GM18868 (cell line): ENCODE results near the gene ICA1.
A peak's percentile ranks its signal among the peaks of the same experiment; 100 is the strongest.
"Not testable (repeated sequence)": the region's sequence is repeated elsewhere in the genome, so short reads cannot be mapped to it uniquely, and the experiment has no call there.

ENCODE experiments used
- ATAC-seq: cut with Tn5 transposase; IDR thresholded peaks from one replicate; pipeline ENCODE4 v1.9.1; 2021; ENCODE audit warnings: mild to moderate bottlenecking, moderate library complexity; ENCODE audit not compliant: unreplicated experiment

The ICA1 gene

DNA sequence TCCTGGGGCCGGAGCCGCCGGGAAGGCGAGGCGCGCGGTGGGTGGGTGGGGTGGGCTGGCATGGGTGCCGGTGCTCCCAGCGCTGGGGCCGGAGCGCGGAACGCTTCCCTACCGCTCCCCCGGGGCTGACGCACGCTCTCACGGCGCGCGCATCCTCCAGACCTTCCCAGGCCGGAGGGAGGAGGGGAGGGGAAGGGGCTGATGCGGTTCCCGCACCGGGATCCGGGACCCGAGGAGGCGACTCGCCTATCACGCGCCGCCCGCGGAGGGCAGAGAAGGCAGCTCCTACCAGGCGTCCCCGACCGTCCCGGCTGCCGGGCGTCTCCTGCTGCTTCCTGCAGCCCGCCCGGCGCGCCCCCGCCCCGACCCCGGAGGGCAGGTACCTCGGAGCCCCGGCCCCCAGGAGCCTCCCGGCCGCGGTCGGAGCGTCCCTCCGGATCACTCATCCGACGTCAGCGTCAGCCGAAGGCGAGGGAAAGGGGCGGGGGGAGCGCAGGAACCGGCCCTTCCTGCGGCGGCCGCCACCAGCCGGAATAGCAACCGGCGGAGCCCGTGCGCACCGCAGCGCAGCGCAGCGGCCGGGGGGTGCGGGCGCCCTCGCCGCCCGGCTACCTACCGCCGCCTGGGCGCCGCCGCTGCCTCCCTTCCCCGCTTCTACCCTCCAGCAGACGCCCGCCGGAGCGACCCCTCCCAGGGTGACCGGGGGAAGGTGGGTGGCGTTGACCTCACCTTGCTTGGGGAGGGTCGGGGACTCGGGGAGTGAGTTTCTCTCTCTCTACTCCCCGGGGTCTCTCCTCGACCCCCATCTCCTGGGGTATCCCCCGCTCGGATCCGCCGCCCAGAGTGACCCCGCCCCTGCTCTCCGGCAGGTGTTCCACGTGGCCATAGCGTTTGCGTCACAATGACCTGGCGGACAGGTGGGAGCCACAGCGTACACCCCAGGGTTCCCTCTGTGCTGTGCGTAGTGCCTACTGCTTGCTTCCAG lies at the start of gene ICA1:
Gene ICA1 (minus strand): TSS at position 457 of the 985 bp plus-strand sequence. CDS start 26,241 bp downstream, outside the sequence.
- peak; percentile 70 for ATAC-seq

DNA sequence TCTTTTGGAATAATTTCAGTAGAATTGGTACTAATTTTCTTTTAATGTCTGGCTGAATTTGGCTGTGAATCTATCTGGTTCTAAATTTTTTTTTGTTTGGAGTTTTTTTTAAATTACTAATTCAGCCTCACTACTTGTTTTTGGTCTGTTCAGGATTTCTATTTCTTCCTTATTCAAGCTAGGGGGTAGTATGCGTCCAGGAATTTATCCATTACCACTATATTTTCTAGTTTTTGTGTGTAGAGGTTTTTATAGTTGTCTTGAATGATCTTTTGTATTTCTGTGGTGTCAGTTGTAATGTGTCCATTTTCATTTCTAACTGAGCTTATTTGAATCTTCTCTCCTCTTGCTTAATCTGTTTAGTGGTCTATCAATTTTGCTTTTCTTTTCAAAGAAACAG lies 48.9 kb upstream of the ICA1 start:
- no peak for ATAC-seq

DNA sequence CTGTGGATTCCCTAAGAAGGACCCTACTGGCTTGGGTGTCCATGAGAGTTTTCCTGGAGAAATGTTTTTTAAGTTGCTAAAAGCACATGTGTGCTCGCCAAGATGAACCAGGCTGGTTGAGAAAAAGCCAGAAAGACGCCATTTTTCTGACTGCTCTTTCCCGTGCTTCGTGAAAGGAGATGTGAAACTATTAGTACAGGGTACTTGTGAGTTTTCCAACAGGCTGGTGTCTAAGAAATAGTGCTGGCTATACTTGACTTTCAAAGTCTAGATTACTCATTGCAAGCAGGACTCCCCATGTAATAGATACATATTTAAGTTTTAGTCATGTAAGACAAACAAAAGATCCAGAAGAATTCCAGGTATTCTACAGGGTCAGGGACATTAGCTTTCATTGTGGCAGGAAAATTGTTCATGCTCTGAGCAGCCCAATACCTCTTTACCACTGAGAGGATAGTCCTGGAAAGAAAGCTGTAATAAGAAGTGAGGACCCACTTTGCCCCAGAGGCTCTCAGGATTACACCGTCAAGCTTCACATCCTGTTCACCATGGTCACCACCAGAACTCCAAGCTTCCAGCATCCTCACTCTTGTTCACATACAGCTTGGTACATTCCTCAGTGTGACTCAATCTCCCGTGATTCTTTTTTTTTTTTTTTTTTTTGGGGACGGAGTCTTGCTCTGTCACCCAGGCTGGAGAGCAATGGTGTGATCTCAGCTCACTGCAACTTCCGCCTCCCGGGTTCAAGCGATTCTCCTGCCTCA lies 43.8 kb upstream of the ICA1 start:
- ATAC-seq: peak; percentile 83

DNA sequence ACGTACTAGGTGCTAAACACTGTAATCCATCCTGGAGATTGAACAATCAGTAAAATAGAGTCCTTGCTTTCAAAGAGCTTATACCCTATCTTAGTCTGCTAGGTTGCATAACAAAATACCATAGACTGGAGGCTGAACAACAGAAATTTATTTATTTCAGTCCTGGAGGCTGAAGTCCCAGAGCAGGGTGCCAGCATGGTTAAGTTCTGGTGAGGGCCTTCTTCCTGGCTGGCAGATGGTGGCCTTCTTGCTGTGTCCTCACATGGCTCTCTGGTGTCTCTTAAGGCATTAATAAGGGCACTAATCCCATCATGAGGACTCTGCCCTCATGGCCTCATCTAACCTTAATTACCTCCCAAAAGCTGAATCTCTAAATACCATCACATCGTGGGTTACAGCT lies 43.1 kb upstream of the ICA1 start:
- no peak for ATAC-seq

DNA sequence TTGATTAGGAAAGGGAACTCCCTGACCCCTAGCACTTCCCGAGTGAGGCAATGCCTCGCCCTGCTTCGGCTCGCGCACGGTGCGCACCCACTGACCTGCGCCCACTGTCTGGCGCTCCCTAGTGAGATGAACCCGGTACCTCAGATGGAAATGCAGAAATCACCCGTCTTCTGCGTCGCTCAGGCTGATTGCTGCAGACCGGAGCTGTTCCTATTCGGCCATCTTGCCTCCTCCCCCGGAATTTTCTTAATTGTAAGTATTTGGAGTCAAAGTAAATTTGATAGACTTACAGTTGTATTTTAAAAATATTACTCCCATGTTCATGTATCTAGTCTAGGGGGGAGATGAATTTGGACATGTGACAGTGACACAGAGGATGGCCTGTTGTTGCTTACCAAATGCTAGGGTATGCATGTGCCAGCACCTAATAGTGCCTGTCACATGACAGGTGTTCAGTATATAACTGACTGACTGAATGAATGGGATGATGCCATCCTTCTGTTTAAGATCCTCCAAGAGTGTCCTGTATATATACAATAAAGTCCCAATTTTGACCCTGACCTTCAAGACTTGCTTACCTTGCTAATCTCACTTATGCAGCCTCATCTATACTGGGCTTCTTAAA lies 42.0 kb upstream of the ICA1 start:
- ATAC-seq: no peak

DNA sequence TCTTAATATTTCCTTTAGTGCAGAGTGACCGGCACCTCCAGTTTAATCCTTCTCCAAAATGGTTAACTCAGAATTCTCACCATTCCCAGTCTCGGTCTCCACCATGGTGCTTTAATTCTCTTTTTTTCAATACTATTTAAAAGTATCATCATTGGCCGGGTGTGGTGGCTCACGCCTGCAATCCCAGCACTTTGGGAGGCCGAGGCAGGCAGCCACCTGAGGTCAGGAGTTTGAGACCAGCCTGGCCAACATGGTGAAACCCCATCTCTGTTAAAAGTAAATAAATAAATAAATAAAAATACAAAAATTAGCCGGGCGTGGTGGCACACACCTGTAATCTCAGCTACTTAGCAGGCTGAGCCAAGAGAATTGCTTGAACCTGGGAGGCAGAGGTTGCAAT lies 35.1 kb upstream of the ICA1 start:
- ATAC-seq: not testable (repeated sequence)

DNA sequence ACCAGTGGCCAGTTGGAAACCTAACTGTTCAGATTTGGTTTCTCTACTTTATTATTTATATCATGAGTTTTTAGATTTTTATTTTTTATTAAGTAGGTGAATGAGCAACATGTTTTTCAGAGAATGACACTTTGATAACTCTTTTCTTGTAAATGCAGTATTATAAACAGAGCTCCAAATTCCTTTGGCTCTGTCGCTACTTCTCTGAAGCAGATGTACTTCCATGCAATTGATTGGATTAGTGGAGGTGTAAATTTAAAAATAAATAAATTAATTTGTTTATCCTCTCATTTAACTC lies 34.3 kb upstream of the ICA1 start:
- ATAC-seq: peak; percentile 23

DNA sequence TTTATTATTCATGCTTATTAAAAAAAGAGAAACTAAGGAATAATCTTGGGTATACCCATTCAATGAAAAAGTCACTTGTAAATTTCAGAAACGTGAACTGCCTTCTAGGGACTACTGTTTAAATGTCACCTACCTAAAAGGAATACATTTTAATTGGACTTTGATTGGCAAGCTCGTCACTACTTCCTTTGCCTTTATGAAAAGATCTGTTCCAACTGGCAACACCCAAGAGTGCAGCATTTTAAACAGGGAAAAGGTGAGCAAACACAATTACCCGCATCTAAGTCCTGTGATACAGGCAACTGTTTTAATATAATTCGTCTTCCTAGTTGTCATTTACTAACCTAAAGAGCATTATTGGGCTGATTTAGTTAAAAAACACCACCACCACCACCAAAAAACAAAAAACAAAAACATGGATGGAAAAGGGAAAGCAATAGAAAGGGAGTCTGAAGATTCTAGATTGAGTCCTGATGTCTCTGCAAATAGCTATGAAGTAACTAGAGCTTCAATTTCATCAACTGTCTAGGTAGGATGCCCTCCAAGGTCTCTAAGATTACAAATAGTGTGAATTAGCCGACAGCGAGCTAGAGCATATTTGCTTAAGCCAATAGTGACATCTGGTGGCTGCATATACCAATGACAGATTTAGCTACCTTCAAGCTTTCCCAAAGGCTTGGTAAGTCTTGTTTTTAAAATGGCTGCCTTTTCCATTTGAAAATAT lies 33.8 kb upstream of the ICA1 start:
- peak; percentile 100 for ATAC-seq

DNA sequence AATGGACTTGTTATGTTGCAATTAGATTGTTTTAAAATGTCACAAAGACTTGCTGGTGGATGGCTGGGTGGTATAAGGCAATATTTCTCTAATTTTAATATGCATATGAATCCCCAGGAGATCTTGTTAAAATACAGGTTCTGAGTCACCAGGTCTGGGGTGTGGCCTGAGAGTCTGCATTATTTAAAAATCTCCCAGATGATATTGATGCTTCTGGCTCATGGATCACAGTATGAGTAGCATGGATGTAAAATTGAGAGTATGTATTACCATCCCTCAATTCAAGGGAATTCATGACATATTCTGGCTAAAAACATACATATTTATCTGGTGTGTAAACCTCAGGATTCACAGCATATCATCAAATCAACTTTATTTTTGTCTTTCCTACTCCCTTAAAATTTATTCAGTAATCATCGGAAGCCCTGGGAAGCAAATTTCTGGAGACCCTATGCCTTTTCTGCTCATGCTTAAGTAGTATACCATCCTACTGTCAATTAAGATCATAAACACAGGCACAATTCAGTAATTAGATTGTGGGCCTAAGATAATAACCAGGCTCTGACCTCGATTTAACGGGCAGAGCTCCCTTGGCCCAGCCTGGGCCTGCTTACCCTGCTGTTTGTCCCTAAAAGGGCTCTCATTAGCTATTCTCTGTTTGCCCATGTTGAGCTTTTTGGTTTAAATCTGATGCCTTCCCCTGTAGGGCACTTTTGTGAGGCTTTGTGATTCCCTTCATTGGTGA lies 29.6 kb upstream of the ICA1 start:
- ATAC-seq: no peak

DNA sequence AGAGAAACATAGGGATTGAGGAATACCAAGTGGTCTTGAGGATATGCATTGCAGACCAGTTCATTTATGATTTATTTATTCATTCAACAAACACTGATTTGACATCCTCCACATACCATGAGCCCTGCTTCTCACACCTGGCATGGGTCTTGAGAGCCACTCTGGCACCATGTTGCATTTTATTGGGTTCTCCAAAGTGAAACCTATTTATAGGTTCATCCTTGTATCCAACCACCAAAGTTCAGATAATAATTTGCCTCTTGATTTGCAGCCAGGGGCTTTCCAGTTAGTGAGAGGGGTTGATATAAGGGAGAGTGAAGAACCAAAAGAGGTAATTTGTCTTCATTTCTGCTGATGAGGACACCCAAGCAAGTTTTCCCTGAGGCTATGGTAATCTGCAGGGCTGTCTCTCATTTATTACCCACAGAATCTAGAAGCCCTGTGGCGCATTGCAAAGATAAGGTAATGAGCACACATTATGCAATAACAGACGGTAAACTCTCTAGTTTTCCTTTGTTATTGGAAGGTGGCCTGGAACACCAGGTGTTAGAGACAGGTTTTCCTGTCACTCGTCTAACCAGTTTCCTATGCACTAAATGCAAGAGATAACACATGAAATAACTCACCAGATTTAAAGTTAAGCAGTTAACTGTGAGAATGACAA lies 28.8 kb upstream of the ICA1 start:
- ATAC-seq: no peak

DNA sequence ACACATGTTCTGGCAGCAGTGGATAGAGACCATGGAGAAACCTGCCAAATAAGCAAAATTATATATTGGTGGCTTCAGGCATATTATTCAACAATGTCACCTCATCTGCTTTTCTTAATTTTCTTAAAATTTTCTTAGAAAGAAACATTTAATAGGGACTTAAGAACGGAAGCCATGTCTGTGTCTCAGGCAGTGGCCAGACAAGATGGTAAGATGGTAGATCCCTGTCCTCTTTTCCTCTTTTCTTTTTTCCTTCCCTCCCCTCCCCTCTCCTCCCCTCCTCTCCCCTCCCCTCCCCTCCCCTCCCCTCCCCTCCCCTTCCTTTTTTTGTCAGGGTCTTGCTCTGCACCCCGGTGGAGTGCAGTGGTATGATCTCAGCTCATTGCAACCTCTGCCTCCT lies 24.2 kb upstream of the ICA1 start:
- ATAC-seq: no peak

DNA sequence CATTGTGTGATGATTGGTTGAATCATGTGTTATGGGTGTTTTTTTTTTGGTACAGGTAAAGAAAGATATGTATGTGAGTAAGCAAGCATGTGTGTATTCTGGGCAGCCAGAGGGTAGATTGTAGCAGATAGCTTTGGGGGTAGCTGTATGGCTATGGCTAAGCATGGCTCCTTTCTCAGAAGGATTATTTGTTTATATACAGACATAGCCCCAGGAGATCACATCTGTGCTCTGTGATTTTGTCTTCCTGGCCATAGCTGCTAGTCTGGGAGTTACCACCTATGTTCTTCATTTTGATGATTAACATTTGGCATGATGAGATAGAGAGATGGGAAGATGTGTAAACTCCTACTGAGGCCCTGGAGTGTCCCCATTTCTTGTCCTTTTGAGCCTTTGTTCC lies 23.2 kb upstream of the ICA1 start:
- no peak for ATAC-seq

DNA sequence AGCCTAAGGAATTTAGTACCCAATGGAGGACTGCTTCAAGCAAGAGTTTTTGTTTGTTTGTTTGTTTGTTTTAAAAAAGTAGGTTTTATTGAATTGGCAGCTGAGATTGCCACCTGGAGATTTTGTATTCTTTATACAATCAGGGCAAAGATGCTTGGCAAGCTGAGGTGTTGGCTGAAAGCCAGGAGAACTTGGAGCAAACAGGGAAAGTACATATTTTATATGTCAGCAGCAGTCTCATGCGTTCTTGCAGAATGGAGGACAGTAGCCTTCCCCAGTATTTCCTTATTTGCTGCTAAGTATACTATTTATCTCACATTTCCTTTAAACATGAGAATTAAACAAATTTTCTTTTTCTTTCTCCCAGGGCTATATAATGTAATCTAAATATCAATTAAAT lies 22.6 kb upstream of the ICA1 start:
- no peak for ATAC-seq

DNA sequence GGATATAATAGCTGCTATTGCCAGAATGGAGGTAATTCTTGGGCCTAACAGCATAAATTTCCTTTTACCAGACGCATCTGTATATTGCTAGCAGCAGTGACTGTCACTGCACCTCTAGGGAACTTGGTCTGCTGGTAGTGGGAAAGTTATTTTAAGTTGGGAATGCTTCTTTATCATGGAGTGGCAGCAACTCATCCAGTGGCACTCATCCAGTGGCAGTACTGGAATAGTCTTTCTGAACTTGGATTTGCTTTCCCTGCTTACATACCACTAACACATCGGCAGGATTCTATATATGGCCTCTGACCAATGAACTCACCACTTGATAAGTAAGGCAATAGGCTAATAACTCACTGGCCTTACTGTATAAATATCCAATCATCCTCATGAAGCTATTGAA lies 22.0 kb upstream of the ICA1 start:
- ATAC-seq: no peak

DNA sequence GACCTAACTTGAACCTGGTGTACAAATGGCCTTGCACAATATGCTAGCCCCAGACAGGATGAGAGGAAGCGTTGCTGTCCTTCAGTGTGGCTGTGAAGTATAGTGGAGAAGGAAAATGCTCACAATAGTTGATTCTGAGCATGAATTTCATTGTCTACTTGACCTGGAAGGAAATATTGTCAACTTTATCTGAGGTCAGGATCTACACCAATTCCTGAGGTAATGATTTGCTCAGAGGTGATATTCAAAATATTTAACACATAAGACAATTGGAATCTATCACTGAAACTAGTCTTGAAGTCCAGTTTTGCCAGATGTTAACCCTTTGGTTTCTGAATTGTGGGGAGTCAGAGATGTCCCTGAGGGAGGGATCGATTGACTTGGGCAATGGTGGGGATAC lies 20.9 kb upstream of the ICA1 start:
- ATAC-seq: no peak

DNA sequence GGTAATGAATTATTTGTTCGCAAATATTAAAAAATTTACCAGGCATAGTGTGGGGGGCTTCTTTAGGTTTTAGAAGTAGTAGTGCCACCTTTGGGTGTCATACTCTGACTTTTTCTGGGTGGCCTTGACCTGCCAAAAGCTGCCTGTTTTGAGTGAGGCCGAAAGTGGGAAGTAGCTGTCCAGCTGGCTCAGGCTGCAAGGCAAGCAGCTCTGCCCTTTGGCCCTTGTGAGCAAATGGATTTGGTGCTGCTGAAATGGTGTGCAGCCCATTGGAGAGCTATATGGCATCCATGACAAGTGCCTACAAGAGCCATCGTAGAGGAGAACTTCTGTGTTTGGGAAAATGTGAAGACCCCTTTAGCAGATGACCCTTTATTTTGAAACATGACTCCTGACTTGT lies 20.2 kb upstream of the ICA1 start:
- no peak for ATAC-seq

DNA sequence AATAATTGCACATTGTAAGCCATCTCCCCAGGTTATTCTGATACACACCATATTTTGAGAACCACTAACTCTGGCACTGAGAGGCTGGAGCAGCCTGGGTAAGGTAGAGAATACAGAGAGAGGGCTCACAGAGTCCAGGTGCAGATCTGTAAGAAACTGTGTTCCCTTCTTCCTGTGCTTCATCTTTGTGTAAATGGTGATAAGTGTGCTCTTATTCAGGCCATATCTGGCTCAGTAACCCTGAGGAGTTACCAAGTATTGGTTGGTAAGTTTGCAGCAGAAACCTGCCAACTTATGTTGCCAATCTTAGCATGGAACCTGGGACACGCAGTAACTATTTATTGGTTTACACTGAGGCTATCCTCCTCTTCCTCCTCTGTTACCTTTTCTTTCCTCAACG lies 16.2 kb upstream of the ICA1 start:
- no peak for ATAC-seq

DNA sequence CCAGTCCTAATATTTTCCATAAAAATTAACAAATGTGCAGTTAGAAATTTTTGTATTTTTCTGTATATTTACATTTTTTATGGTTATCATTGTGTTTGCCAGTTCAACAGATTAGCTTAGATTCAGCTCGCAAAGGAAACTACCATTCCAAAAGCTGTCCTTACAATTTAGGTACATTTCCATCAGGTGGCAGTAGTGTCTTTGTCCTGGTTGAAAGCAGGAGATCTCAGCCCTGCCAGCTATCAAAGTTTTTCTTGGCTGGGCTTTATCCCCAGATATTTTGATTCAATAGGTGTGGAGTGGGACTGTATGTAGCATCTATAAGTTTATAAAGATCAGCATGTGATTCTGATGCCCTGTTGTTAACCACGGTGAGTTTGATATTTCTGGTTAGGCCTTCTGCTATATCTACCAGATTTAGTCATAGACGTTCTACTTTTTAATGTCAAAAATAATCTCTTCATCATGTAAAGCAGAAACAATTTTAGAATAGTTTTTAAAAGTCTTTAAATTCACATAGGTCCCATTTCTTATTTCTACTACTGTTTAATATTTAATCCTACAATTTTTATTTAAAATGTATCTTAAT lies 15.5 kb upstream of the ICA1 start:
- ATAC-seq: no peak

DNA sequence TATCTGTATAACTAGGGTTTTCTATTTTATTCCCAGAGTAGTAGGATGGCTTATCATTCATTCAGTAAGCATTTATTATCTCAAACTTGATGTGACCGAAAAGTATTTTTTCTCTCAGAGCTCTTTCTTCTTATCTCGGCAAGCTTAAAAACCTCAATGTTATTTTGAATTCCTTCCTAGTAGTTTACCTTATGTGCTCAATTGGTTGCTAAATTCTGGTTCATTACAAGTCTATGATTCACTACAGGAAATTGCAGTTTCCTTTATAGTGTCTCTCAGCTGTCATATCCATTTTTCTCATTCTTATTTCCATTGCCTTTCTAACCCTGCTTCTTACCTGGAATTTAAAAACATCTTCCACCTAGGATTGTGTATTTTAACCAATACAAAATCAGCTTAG lies 12.6 kb upstream of the ICA1 start:
- ATAC-seq: no peak
